Neural progenitor cell (in vitro differentiated cells): ENCODE data around the gene GRK1. TPM values are rescaled to one million over a fixed set of nuclear protein-coding genes. Genes with fewer than 3 reads are reported as not detected.
"Not testable (repeated sequence)": the region's sequence is repeated elsewhere in the genome, so short reads cannot be mapped to it uniquely, and the experiment has no call there.

Experiments used
- DNase-seq: peaks from one replicate; pipeline ENCODE4 v3.0.0-alpha.2; 2016; ENCODE audit warnings: low spot score
- H2AFZ ChIP-seq: fragments of 200-600 bp; sonication (generic); replicated peaks from 2 replicates; pipeline ENCODE4 v1.6.1; 2016; ENCODE audit warnings: antibody characterized with exemption
- H3F3A ChIP-seq: fragments of 200-600 bp; sonication (generic); 2 replicates; pipeline ENCODE4 v1.6.1; 2016; ENCODE audit warnings: antibody characterized with exemption, low read depth
- H3K27ac ChIP-seq: fragments of 200-600 bp; sonication (generic); 2 replicates; pipeline ENCODE4 v1.5.1; 2016; ENCODE audit warnings: mild to moderate bottlenecking
- H3K27me3 ChIP-seq: fragments of 200-600 bp; sonication (generic); 2 replicates; pipeline ENCODE4 v1.6.1; 2016; ENCODE audit warnings: mild to moderate bottlenecking, moderate library complexity
- H3K36me3 ChIP-seq: fragments of 200-600 bp; sonication (generic); 2 replicates; pipeline ENCODE4 v1.5.1; 2016
- H3K4me1 ChIP-seq: fragments of 200-600 bp; sonication (generic); 2 replicates; pipeline ENCODE4 v1.6.1; 2016; ENCODE audit warnings: mixed run types
- H3K4me2 ChIP-seq: fragments of 200-600 bp; sonication (generic); 2 replicates; pipeline ENCODE4 v1.6.1; 2016
- H3K4me3 ChIP-seq: fragments of 200-600 bp; sonication (generic); 2 replicates; pipeline ENCODE4 v1.5.1; 2016
- H3K79me2 ChIP-seq: fragments of 200-600 bp; sonication (generic); 2 replicates; pipeline ENCODE4 v1.6.1; 2016; ENCODE audit warnings: low read depth
- H3K9ac ChIP-seq: fragments of 200-600 bp; sonication (generic); 2 replicates; pipeline ENCODE4 v1.6.1; 2016
- H3K9me3 ChIP-seq: fragments of 200-600 bp; sonication (generic); 2 replicates; pipeline ENCODE4 v1.5.1; 2016; ENCODE audit warnings: low read depth
- H4K20me1 ChIP-seq: fragments of 200-600 bp; sonication (generic); 2 replicates; pipeline ENCODE4 v1.6.1; 2016; ENCODE audit warnings: low read depth
- H3K27ac Mint-ChIP-seq: 3 replicates; pipeline ENCODE4 v1.8.0; 2021; ENCODE audit warnings: mixed read lengths
- H3K27me3 Mint-ChIP-seq: 2 replicates; pipeline ENCODE4 v1.8.0; 2022; ENCODE audit warnings: low read depth, mild to moderate bottlenecking, inconsistent platforms, moderate library complexity, mixed read lengths; ENCODE audit not compliant: insufficient read depth
- H3K36me3 Mint-ChIP-seq: 3 replicates; pipeline ENCODE4 v1.8.0; 2021; ENCODE audit warnings: mixed read lengths
- H3K4me1 Mint-ChIP-seq: 3 replicates; pipeline ENCODE4 v1.8.0; 2021; ENCODE audit warnings: mixed read lengths
- H3K4me3 Mint-ChIP-seq: 3 replicates; pipeline ENCODE4 v1.8.0; 2021; ENCODE audit warnings: mild to moderate bottlenecking, moderate library complexity, mixed read lengths
- H3K9me3 Mint-ChIP-seq: 3 replicates; pipeline ENCODE4 v1.8.0; 2020; ENCODE audit warnings: mixed read lengths
- EZH2 ChIP-seq: fragments of 200-600 bp; sonication (generic); IDR thresholded peaks from 2 replicates; pipeline ENCODE4 v1.6.1; 2017; ENCODE audit warnings: antibody characterized with exemption, mild to moderate bottlenecking, moderate library complexity
- EZH2phosphoT487 ChIP-seq: fragments of 200-600 bp; sonication (generic); IDR thresholded peaks from 2 replicates; pipeline ENCODE4 v1.6.1; 2017; ENCODE audit warnings: antibody characterized with exemption
- total RNA-seq: library from RNA; depleted of rRNA; stranded (reverse); fragments of >200 nt; gene quantifications from 2 replicates; pipeline ENCODE4 v1.2.3, GENCODE V29; 2015; ENCODE audit warnings: low replicate concordance
- TF ChIP-seq, protein P1 (sequence below): fragments of 200-600 bp; sonication (generic); IDR thresholded peaks from 2 replicates; pipeline ENCODE4 v1.5.1; 2017; ENCODE audit warnings: antibody characterized with exemption, mild to moderate bottlenecking

Gene GRK1
- total RNA-seq, 1 donor from 2014 or later: not detected

DNA sequence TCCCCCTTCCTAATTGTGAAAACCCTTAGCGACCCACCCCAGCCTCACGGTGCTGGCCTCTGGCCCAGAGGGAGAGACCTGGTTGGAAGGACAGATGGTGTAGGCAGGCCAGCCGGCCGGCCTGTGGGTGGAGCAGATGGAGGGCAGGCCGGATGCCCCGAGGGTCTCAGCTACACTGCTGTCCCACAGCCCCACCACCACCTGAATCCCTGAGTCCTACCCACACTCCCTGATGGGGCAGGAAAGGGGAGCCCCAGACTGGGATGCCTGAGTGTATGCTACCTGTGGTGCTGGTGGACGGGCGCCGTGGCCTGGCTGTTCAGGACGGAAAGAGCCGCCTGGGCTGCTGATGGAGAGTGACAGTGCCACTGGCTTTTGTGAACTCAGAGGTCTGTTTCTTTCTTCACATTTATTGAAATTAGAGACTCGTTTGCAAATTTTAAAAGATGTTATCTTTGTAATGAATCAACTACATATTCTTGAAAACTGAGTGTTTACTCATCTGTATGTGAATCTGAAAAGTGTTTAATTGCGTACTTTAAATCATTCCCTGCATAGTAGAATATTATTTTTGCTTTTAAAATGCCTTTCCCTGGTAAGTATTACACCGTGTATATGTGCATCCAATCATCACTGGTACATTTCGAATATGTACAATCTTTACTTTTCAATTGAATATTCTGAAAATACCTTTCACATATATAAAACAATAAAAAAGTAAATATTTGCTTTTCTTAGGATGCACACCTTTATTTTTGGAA, 46.8 kb upstream of the GRK1 start:
- H3K27me3 ChIP-seq: no peaks in the 10 kb centered on the region
- TF ChIP-seq, protein P1, sequence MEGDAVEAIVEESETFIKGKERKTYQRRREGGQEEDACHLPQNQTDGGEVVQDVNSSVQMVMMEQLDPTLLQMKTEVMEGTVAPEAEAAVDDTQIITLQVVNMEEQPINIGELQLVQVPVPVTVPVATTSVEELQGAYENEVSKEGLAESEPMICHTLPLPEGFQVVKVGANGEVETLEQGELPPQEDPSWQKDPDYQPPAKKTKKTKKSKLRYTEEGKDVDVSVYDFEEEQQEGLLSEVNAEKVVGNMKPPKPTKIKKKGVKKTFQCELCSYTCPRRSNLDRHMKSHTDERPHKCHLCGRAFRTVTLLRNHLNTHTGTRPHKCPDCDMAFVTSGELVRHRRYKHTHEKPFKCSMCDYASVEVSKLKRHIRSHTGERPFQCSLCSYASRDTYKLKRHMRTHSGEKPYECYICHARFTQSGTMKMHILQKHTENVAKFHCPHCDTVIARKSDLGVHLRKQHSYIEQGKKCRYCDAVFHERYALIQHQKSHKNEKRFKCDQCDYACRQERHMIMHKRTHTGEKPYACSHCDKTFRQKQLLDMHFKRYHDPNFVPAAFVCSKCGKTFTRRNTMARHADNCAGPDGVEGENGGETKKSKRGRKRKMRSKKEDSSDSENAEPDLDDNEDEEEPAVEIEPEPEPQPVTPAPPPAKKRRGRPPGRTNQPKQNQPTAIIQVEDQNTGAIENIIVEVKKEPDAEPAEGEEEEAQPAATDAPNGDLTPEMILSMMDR: no peak
- no peak for TF ChIP-seq EZH2phosphoT487
- TF ChIP-seq EZH2: no peak
- no peak overlapping the region for H3K4me3 ChIP-seq
- DNase-seq: no peak
- H3K27me3 Mint-ChIP-seq: peaks cover 5% of the 10 kb centered on the region
- H3K4me2 ChIP-seq: no peak overlapping the region
- peaks cover 11% of the 10 kb centered on the region for H3K4me1 Mint-ChIP-seq
- peaks cover 40% of the 10 kb centered on the region for H3K36me3 Mint-ChIP-seq
- no peaks in the 10 kb centered on the region for H3K9me3 ChIP-seq
- H3K4me1 ChIP-seq: peaks cover 17% of the 10 kb centered on the region
- H3K4me3 Mint-ChIP-seq: no peak overlapping the region
- no peak overlapping the region for H2AFZ ChIP-seq
- H3K36me3 ChIP-seq: peaks cover 12% of the 10 kb centered on the region
- H3K9ac ChIP-seq: no peak overlapping the region
- H4K20me1 ChIP-seq: peaks cover 41% of the 10 kb centered on the region
- H3K27ac ChIP-seq: no peak overlapping the region
- no peak overlapping the region for H3K27ac Mint-ChIP-seq
- peaks cover 32% of the 10 kb centered on the region for H3F3A ChIP-seq
- peaks cover 91% of the 10 kb centered on the region for H3K79me2 ChIP-seq
- H3K9me3 Mint-ChIP-seq: peaks cover 6% of the 10 kb centered on the region

- H3K9me3 Mint-ChIP-seq: peaks cover 6% of the 10 kb centered on the region
- TF ChIP-seq EZH2phosphoT487: no peak
- TF ChIP-seq EZH2: no peak
- TF ChIP-seq, protein P1: no peak
- peaks cover 11% of the 10 kb centered on the region for H3K4me1 Mint-ChIP-seq
- H3K9ac ChIP-seq: no peak overlapping the region
- DNase-seq: no peak
- H3K27ac ChIP-seq: no peak overlapping the region
- peaks cover 31% of the 10 kb centered on the region for H3F3A ChIP-seq
- no peak overlapping the region for H3K4me2 ChIP-seq
- H2AFZ ChIP-seq: no peak overlapping the region
- H3K4me3 Mint-ChIP-seq: no peak overlapping the region
- no peaks in the 10 kb centered on the region for H3K27me3 ChIP-seq
- H3K36me3 ChIP-seq: peaks cover 12% of the 10 kb centered on the region
- H3K4me3 ChIP-seq: no peak overlapping the region
- no peaks in the 10 kb centered on the region for H3K9me3 ChIP-seq
- H4K20me1 ChIP-seq: peaks cover 33% of the 10 kb centered on the region
- H3K4me1 ChIP-seq: peaks cover 14% of the 10 kb centered on the region
- H3K79me2 ChIP-seq: peaks cover 88% of the 10 kb centered on the region
- H3K36me3 Mint-ChIP-seq: peaks cover 44% of the 10 kb centered on the region
- H3K27me3 Mint-ChIP-seq: peaks cover 5% of the 10 kb centered on the region
- no peak overlapping the region for H3K27ac Mint-ChIP-seq
Measured at GRCh38 chr13:113621046-113621445, 46.0 kb upstream of the GRK1 start.

- H4K20me1 ChIP-seq: peaks cover 28% of the 10 kb centered on the region
- H3K36me3 Mint-ChIP-seq: peaks cover 44% of the 10 kb centered on the region
- H3K9me3 Mint-ChIP-seq, H3K9me3 ChIP-seq, H3K4me3 Mint-ChIP-seq, H3K27ac ChIP-seq, H3K4me3 ChIP-seq, H3K27me3 Mint-ChIP-seq, H3K27ac Mint-ChIP-seq, H3K27me3 ChIP-seq, H2AFZ ChIP-seq, H3K4me2 ChIP-seq, H3K9ac ChIP-seq, H3K4me1 ChIP-seq, H3K4me1 Mint-ChIP-seq: not testable (repeated sequence)
- peak; percentile 11 for DNase-seq
- TF ChIP-seq, protein P1: peak; percentile 48
- H3K79me2 ChIP-seq: peaks cover 89% of the 10 kb centered on the region
- peaks cover 12% of the 10 kb centered on the region for H3K36me3 ChIP-seq
- peaks cover 27% of the 10 kb centered on the region for H3F3A ChIP-seq
Measured at GRCh38 chr13:113621498-113621897, 45.5 kb upstream of the GRK1 start.

DNA sequence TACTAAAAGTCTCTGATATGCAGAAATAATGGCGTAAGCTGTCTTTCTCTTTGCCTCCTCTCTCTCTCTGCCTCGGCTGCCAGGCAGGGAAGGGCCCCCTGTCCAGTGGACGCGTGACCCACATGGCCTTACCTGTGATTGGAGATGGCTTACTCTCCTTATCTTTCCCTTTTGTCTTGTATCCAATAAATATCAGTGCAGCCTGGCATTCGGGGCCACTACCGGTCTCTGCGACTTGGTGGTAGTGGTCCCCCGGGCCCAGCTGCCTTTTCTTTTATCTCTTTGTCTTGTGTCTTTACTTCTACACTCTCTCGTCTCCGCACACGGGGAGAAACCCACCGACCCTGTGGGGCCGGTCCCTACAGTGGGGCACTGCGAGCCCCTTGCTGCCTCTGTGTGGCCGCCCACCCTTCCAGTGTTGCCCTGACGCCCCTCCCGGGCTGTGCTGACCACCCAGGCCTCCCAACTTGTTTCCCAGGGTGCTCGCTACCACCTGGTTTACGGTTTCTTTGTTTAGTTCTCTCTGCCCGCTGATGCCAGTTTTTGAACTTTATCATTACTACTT, 45.0 kb upstream of the GRK1 start:
- Histone ChIP-seq H3F3A (peaks cover 21% of the 10 kb centered on the region), H3K36me3 (peaks cover 12% of the 10 kb centered on the region), H4K20me1 (peaks cover 23% of the 10 kb centered on the region), H3K79me2 (peaks cover 90% of the 10 kb centered on the region)
- H3K27me3 Mint-ChIP-seq, H3K27ac ChIP-seq, H3K9me3 Mint-ChIP-seq, H3K9me3 ChIP-seq, H3K4me1 Mint-ChIP-seq, H2AFZ ChIP-seq, DNase-seq, H3K27ac Mint-ChIP-seq, H3K4me3 Mint-ChIP-seq, H3K4me2 ChIP-seq, H3K4me1 ChIP-seq, H3K27me3 ChIP-seq, H3K9ac ChIP-seq, H3K4me3 ChIP-seq: not testable (repeated sequence)
- H3K36me3 Mint-ChIP-seq: peaks cover 42% of the 10 kb centered on the region
